SK-N-SH (cell line): ENCODE measurements around the gene TCF3. TPM values are rescaled to one million over a fixed set of nuclear protein-coding genes. Genes with fewer than 3 reads are reported as not detected.

Experiments used
- CTCF ChIA-PET: fragments of 300-600, 350-600 bp; formaldehyde crosslinking; extraction: SDS; loops from one replicate; lab custom pipeline; 2021; lab: Yijun Ruan, JAX
- POLR2A ChIA-PET: fragments of 350-600 bp; sonication (Branson Sonifier 250); formaldehyde crosslinking; extraction: SDS; loops from one replicate; lab custom pipeline; 2020; ENCODE audit warnings: antibody characterized with exemption, inconsistent platforms; lab: Yijun Ruan, JAX
- DNase-seq: peaks from one replicate; pipeline ENCODE4 v3.0.0; 2012
- H2AFZ ChIP-seq: fragments of 200-600 bp; sonication (generic); 2 replicates; pipeline ENCODE4 v1.8.1; 2016; ENCODE audit warnings: antibody characterized with exemption, mild to moderate bottlenecking, low read depth
- H3F3A ChIP-seq: fragments of 200-600 bp; sonication (generic); replicated peaks from 2 replicates; pipeline ENCODE3; 2016; ENCODE audit warnings: antibody characterized with exemption, mild to moderate bottlenecking; ENCODE audit not compliant: insufficient read depth
- H3K27ac ChIP-seq, 2 experiments: fragments of 200-500 bp in 1 of 2; fragments of 200-600 bp in 1 of 2; sonication (Bioruptor generic) in 1 of 2; sonication (generic), shearing (Covaris generic) in 1 of 2; 2 replicates each; pipeline versions ENCODE4 v1.5.1 to v1.6.1; 2014 to 2016; ENCODE audit warnings: low read depth in 2 of 2, inconsistent platforms in 1 of 2, low read length in 1 of 2, mild to moderate bottlenecking in 1 of 2, mixed read lengths in 1 of 2
- H3K27me3 ChIP-seq: fragments of 200-600 bp; sonication (generic), shearing (Covaris generic); 2 replicates; pipeline ENCODE4 v1.6.1; 2016; ENCODE audit warnings: mixed run types; ENCODE audit not compliant: insufficient read depth
- H3K36me3 ChIP-seq, 2 experiments: fragments of 200-500 bp in 1 of 2; fragments of 200-600 bp in 1 of 2; sonication (Bioruptor generic) in 1 of 2; sonication (generic) in 1 of 2; replicated peaks in 1 of 2; 2 replicates each; pipeline versions ENCODE3 to v1.5.1; 2014 to 2016; ENCODE audit warnings: low read length in 1 of 2, mild to moderate bottlenecking in 1 of 2; ENCODE audit not compliant: insufficient read depth in 2 of 2, control insufficient read depth in 1 of 2
- H3K4me1 ChIP-seq, 2 experiments: fragments of 200-500 bp in 1 of 2; fragments of 200-600 bp in 1 of 2; sonication (Bioruptor generic) in 1 of 2; sonication (generic), shearing (Covaris generic) in 1 of 2; 2 replicates each; pipeline versions ENCODE4 v1.5.1 to v1.6.1; 2014 to 2016; ENCODE audit warnings: low read depth in 1 of 2, low read length in 1 of 2, mixed run types in 1 of 2; ENCODE audit not compliant: insufficient read depth in 2 of 2, control insufficient read depth in 1 of 2
- H3K4me2 ChIP-seq: fragments of 200-600 bp; sonication (generic), shearing (Covaris generic); 2 replicates; pipeline ENCODE4 v1.6.1; 2017; ENCODE audit warnings: mixed run types
- H3K4me3 ChIP-seq, 2 experiments: fragments of 200-500 bp in 1 of 2; fragments of 200-600 bp in 1 of 2; sonication (Bioruptor generic) in 1 of 2; sonication (generic), shearing (Covaris generic) in 1 of 2; 2 replicates each; pipeline versions ENCODE4 v1.5.1 to v1.8.1; 2014 to 2016; ENCODE audit warnings: low read depth in 2 of 2, inconsistent platforms in 1 of 2, low read length in 1 of 2, mild to moderate bottlenecking in 1 of 2, mixed read lengths in 1 of 2, moderate library complexity in 1 of 2
- H3K79me2 ChIP-seq: fragments of 200-600 bp; sonication (generic); 2 replicates; pipeline ENCODE4 v1.8.1; 2017; ENCODE audit warnings: mild to moderate bottlenecking; ENCODE audit not compliant: insufficient read depth
- H3K9ac ChIP-seq: fragments of 200-600 bp; sonication (generic); 2 replicates; pipeline ENCODE4 v1.6.1; 2017; ENCODE audit warnings: mixed run types
- H3K9me2 ChIP-seq: fragments of 200-600 bp; sonication (generic); 2 replicates; pipeline ENCODE4 v1.6.1; 2017; ENCODE audit warnings: mixed run types
- H3K9me3 ChIP-seq: fragments of 200-600 bp; sonication (generic); 2 replicates; pipeline ENCODE4 v1.6.1; 2017; ENCODE audit warnings: mixed run types, mild to moderate bottlenecking, moderate library complexity
- H4K20me1 ChIP-seq: fragments of 200-600 bp; sonication (generic); 2 replicates; pipeline ENCODE4 v1.6.1; 2017; ENCODE audit warnings: mild to moderate bottlenecking, mixed run types; ENCODE audit not compliant: insufficient read depth
- FOXJ3 ChIP-seq: sonication (generic); formaldehyde crosslinking; IDR thresholded peaks from 2 replicates; pipeline ENCODE4 v1.5.1; 2020; ENCODE audit warnings: mild to moderate bottlenecking, missing genetic modification reagents
- GATA2 ChIP-seq: sonication (generic); formaldehyde crosslinking; IDR thresholded peaks from 2 replicates; pipeline ENCODE4 v1.5.0; 2020; ENCODE audit warnings: mild to moderate bottlenecking, missing genetic modification reagents
- JUND ChIP-seq: IDR thresholded peaks from 2 replicates; pipeline ENCODE4 v1.4.0; 2012
- MXI1 ChIP-seq: IDR thresholded peaks from 2 replicates; pipeline ENCODE4 v1.6.1; 2012; ENCODE audit warnings: mild to moderate bottlenecking, low read depth, low read length, improper control_type of control experiment
- RXRA ChIP-seq: IDR thresholded peaks from 2 replicates; pipeline ENCODE4 v1.4.0; 2012; ENCODE audit warnings: low read depth, mild to moderate bottlenecking, borderline replicate concordance
- SIN3A ChIP-seq: IDR thresholded peaks from 2 replicates; pipeline ENCODE4 v1.6.1; 2012; ENCODE audit warnings: low read depth, mild to moderate bottlenecking, low read length, moderate library complexity, borderline replicate concordance
- TAF1 ChIP-seq: IDR thresholded peaks from 2 replicates; pipeline ENCODE4 v1.6.1; 2012; ENCODE audit warnings: low read depth, mild to moderate bottlenecking, low read length, moderate library complexity, borderline replicate concordance
- TEAD4 ChIP-seq: IDR thresholded peaks from 2 replicates; pipeline ENCODE4 v1.4.0; 2012; ENCODE audit warnings: mild to moderate bottlenecking, borderline replicate concordance; ENCODE audit not compliant: insufficient read depth
- WGBS: methylation state at CpG from one replicate; pipeline ENCODE4 v1.1.6; 2017; ENCODE audit warnings: low lambda C conversion rate; 5-methylcytosine and 5-hydroxymethylcytosine counted together
- polyA plus RNA-seq, 3 experiments: library from polyadenylated mRNA; depleted of rRNA; stranded (reverse); fragments of >200 nt; gene quantifications; 2 replicates each; pipeline ENCODE4 v1.2.3, GENCODE V29; 2012
- TF ChIP-seq, protein P1 (sequence below): IDR thresholded peaks from 2 replicates; pipeline ENCODE4; 2012
- TF ChIP-seq, protein P2 (sequence below): IDR thresholded peaks from 2 replicates; pipeline ENCODE4 v1.6.1; 2012; ENCODE audit warnings: mild to moderate bottlenecking, low read depth, low read length, moderate library complexity
- TF ChIP-seq, protein P3 (sequence below): fragments of 200-600 bp; sonication (generic); IDR thresholded peaks from 2 replicates; pipeline ENCODE4 v1.6.1; 2017; ENCODE audit warnings: antibody characterized with exemption, mild to moderate bottlenecking, moderate library complexity

TCF3 gene
- polyA plus RNA-seq, 1 of the 3 experiments (the other 2 are of a cell fraction): 104 TPM

DNA sequence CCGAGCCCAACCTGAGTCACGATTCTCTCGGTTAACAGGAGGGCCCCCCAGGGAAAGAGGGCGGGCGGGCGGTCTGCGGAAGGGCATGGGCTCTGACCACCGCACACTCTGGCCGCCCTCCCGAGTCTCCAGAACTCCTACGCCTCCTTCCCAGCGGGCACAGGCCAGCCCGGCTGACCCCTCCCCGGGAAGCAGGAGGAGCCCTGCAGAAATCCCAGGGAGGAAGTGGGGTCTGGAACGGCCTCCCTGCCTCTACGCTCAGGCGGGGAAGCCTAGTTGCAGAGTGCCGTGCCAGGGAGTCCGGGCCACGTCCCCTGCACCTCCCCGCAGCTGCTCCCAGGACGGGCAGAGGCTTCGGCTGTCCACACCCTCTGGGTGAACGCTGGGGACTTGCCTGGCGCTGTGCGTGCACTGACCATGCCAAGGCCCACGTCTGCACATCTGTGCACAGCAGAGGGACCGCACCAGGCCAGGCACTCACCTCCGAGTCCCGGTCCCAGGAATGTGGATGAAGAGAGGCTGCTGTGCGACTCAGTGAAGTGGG, 20.8 kb downstream of the TCF3 start:
- CTCF ChIA-PET: interaction anchor here (0.9 to 1.1 kb wide), 2 partner anchors 9 to 86 kb away, joined by 3 read pairs; no protein-coding TSS in a partner anchor

More for the DNA sequence above, 20.8 kb downstream of the TCF3 start:
- Histone ChIP-seq H3K9me3 (no peaks in the 10 kb centered on the region), H3K27ac (no peak overlapping the region), H3K4me2 (no peak overlapping the region), H4K20me1 (peaks cover 39% of the 10 kb centered on the region), H3K36me3 (peaks cover 11 to 45% of the 10 kb centered on the region in 2 experiments), H3K27me3 (no peaks in the 10 kb centered on the region), H3K9ac (no peak overlapping the region), H3K9me2 (no peaks in the 10 kb centered on the region), H2AFZ (no peak overlapping the region), H3K4me1 (no peaks in the 10 kb centered on the region), H3F3A (no peaks in the 10 kb centered on the region), H3K4me3 (no peak overlapping the region), H3K79me2 (peaks cover 32% of the 10 kb centered on the region)
- POLR2A ChIA-PET: no interaction called here
- TF ChIP-seq TAF1 (no peak), JUND (no peak), FOXJ3 (CRISPR knock-in tag) (no peak), SIN3A (no peak), RXRA (no peak), GATA2 (no peak), MXI1 (no peak), TEAD4 (no peak)
- TF ChIP-seq, protein P1, sequence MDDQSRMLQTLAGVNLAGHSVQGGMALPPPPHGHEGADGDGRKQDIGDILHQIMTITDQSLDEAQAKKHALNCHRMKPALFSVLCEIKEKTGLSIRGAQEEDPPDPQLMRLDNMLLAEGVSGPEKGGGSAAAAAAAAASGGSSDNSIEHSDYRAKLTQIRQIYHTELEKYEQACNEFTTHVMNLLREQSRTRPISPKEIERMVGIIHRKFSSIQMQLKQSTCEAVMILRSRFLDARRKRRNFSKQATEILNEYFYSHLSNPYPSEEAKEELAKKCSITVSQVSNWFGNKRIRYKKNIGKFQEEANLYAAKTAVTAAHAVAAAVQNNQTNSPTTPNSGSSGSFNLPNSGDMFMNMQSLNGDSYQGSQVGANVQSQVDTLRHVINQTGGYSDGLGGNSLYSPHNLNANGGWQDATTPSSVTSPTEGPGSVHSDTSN: no peak
- TF ChIP-seq, protein P2, sequence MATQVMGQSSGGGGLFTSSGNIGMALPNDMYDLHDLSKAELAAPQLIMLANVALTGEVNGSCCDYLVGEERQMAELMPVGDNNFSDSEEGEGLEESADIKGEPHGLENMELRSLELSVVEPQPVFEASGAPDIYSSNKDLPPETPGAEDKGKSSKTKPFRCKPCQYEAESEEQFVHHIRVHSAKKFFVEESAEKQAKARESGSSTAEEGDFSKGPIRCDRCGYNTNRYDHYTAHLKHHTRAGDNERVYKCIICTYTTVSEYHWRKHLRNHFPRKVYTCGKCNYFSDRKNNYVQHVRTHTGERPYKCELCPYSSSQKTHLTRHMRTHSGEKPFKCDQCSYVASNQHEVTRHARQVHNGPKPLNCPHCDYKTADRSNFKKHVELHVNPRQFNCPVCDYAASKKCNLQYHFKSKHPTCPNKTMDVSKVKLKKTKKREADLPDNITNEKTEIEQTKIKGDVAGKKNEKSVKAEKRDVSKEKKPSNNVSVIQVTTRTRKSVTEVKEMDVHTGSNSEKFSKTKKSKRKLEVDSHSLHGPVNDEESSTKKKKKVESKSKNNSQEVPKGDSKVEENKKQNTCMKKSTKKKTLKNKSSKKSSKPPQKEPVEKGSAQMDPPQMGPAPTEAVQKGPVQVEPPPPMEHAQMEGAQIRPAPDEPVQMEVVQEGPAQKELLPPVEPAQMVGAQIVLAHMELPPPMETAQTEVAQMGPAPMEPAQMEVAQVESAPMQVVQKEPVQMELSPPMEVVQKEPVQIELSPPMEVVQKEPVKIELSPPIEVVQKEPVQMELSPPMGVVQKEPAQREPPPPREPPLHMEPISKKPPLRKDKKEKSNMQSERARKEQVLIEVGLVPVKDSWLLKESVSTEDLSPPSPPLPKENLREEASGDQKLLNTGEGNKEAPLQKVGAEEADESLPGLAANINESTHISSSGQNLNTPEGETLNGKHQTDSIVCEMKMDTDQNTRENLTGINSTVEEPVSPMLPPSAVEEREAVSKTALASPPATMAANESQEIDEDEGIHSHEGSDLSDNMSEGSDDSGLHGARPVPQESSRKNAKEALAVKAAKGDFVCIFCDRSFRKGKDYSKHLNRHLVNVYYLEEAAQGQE: no peak
- TF ChIP-seq, protein P3, sequence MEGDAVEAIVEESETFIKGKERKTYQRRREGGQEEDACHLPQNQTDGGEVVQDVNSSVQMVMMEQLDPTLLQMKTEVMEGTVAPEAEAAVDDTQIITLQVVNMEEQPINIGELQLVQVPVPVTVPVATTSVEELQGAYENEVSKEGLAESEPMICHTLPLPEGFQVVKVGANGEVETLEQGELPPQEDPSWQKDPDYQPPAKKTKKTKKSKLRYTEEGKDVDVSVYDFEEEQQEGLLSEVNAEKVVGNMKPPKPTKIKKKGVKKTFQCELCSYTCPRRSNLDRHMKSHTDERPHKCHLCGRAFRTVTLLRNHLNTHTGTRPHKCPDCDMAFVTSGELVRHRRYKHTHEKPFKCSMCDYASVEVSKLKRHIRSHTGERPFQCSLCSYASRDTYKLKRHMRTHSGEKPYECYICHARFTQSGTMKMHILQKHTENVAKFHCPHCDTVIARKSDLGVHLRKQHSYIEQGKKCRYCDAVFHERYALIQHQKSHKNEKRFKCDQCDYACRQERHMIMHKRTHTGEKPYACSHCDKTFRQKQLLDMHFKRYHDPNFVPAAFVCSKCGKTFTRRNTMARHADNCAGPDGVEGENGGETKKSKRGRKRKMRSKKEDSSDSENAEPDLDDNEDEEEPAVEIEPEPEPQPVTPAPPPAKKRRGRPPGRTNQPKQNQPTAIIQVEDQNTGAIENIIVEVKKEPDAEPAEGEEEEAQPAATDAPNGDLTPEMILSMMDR: no peak
- 100% methylated on average over 1 of the region's 31 CpGs for WGBS
- DNase-seq: no peak
